ENCODE data around the gene CSF1R.
A peak's percentile ranks its signal among the peaks of the same experiment; 100 is the strongest.

The CSF1R gene

GRCh38 chr5:150085950-150086715 is at the start of gene CSF1R:
Gene CSF1R (minus strand): TSS chr5:150086554. CDS start chr5:150086427, 127 bp downstream.
- no peak for ATAC-seq (replicated peaks)
- no peaks in the 10 kb centered on the region for H3K27me3 Mint-ChIP-seq
- peak within 1 kb of the TSS; percentile 20 for H3K27ac Mint-ChIP-seq

GRCh38 chr5:150135557-150136304 is 49.4 kb upstream of the CSF1R start:
- H3K36me3 Mint-ChIP-seq, result no peaks in the 10 kb centered on the region
- no peak for ATAC-seq (replicated peaks)
- H3K27ac Mint-ChIP-seq, result no peak overlapping the region

More at GRCh38 chr5:150085950-150086715, at the start of gene CSF1R:
- Mint-ChIP-seq H3K9me3 (no peaks in the 10 kb centered on the region), H3K4me1 (peaks cover 33 to 58% of the 10 kb centered on the region in 2 donors), H3K36me3 (no peaks in the 10 kb centered on the region), H3K4me3 (no peak within 1 kb of the TSS)
- DNase-seq, result no peak

GRCh38 chr5:150134198-150134588 is 47.8 kb upstream of the CSF1R start:
- peaks cover 6 to 20% of the 10 kb centered on the region in 2 donors for H3K4me1 Mint-ChIP-seq
- peaks cover 4% of the 10 kb centered on the region in 2 donors for H3K27me3 Mint-ChIP-seq
- H3K27ac Mint-ChIP-seq, result no peak overlapping the region
- H3K36me3 Mint-ChIP-seq, result peaks cover 0 to 2% of the 10 kb centered on the region in 2 donors
- no peaks in the 10 kb centered on the region for H3K9me3 Mint-ChIP-seq
- H3K4me3 Mint-ChIP-seq, result no peak overlapping the region
- DNase-seq (no peak), ATAC-seq (replicated peaks) (no peak)

More at GRCh38 chr5:150135557-150136304, 49.4 kb upstream of the CSF1R start:
- DNase-seq, result no peak
- Mint-ChIP-seq H3K27me3 (no peaks in the 10 kb centered on the region), H3K9me3 (no peaks in the 10 kb centered on the region), H3K4me3 (no peak overlapping the region), H3K4me1 (peaks cover 0 to 13% of the 10 kb centered on the region in 2 donors)

GRCh38 chr5:150133581-150134197 is 47.3 kb upstream of the CSF1R start:
- ATAC-seq (replicated peaks) (no peak), DNase-seq (no peak)
- Mint-ChIP-seq H3K36me3 (peaks cover 0 to 2% of the 10 kb centered on the region in 2 donors), H3K27me3 (peaks cover 4% of the 10 kb centered on the region in 2 donors), H3K4me3 (no peak overlapping the region), H3K27ac (no peak overlapping the region), H3K9me3 (no peaks in the 10 kb centered on the region), H3K4me1 (peaks cover 6 to 20% of the 10 kb centered on the region in 2 donors)

- Mint-ChIP-seq H3K4me3 (no peak overlapping the region), H3K9me3 (no peaks in the 10 kb centered on the region), H3K36me3 (peaks cover 0 to 2% of the 10 kb centered on the region in 2 donors), H3K27me3 (peaks cover 4% of the 10 kb centered on the region in 2 donors), H3K4me1 (peaks cover 6 to 20% of the 10 kb centered on the region in 2 donors), H3K27ac (no peak overlapping the region)
- ATAC-seq (replicated peaks) (no peak), DNase-seq (no peak)
These were observed 46.4 kb upstream of the CSF1R start for GRCh38 chr5:150132740-150133139.

- ATAC-seq (replicated peaks) (peak; percentile 29 to 40), DNase-seq (no peak)
- Mint-ChIP-seq H3K27ac (no peak overlapping the region), H3K4me3 (no peak overlapping the region), H3K9me3 (no peaks in the 10 kb centered on the region), H3K27me3 (peaks cover 4% of the 10 kb centered on the region in 2 donors), H3K4me1 (peaks cover 6 to 20% of the 10 kb centered on the region in 2 donors), H3K36me3 (peaks cover 0 to 2% of the 10 kb centered on the region in 2 donors)
These were observed 45.8 kb upstream of the CSF1R start for GRCh38 chr5:150131978-150132694.

- peaks cover 4% of the 10 kb centered on the region in 2 donors for H3K27me3 Mint-ChIP-seq
- H3K4me3 Mint-ChIP-seq, result no peak overlapping the region
- DNase-seq, result no peak
- peaks cover 0 to 2% of the 10 kb centered on the region in 2 donors for H3K36me3 Mint-ChIP-seq
- no peak overlapping the region for H3K27ac Mint-ChIP-seq
- no peak for ATAC-seq (replicated peaks)
- no peaks in the 10 kb centered on the region for H3K9me3 Mint-ChIP-seq
- H3K4me1 Mint-ChIP-seq, result peaks cover 6 to 20% of the 10 kb centered on the region in 2 donors
These were observed 45.1 kb upstream of the CSF1R start for GRCh38 chr5:150131461-150131860.

- Mint-ChIP-seq H3K9me3 (no peaks in the 10 kb centered on the region), H3K36me3 (peaks cover 0 to 2% of the 10 kb centered on the region in 2 donors), H3K4me3 (no peak overlapping the region), H3K4me1 (peaks cover 6 to 20% of the 10 kb centered on the region in 2 donors), H3K27me3 (peaks cover 4% of the 10 kb centered on the region in 2 donors), H3K27ac (no peak overlapping the region)
- no peak for DNase-seq
- no peak for ATAC-seq (replicated peaks)
These were observed 44.2 kb upstream of the CSF1R start for GRCh38 chr5:150130493-150130922.

GRCh38 chr5:150129813-150130492 is 43.6 kb upstream of the CSF1R start:
- H3K4me3 Mint-ChIP-seq, result no peak overlapping the region
- H3K27me3 Mint-ChIP-seq, result peaks cover 4% of the 10 kb centered on the region in 2 donors
- DNase-seq (peak; percentile 38), ATAC-seq (replicated peaks) (peak; percentile 79 to 84)
- no peaks in the 10 kb centered on the region for H3K9me3 Mint-ChIP-seq
- H3K36me3 Mint-ChIP-seq, result peaks cover 0 to 2% of the 10 kb centered on the region in 2 donors
- peaks cover 6 to 20% of the 10 kb centered on the region in 2 donors for H3K4me1 Mint-ChIP-seq
- no peak overlapping the region for H3K27ac Mint-ChIP-seq

GRCh38 chr5:150129454-150129812 is 43.1 kb upstream of the CSF1R start:
- H3K27ac Mint-ChIP-seq, result no peak overlapping the region
- DNase-seq (no peak), ATAC-seq (replicated peaks) (no peak)
- H3K4me3 Mint-ChIP-seq, result no peak overlapping the region
- peaks cover 4% of the 10 kb centered on the region in 2 donors for H3K27me3 Mint-ChIP-seq
- peaks cover 0 to 2% of the 10 kb centered on the region in 2 donors for H3K36me3 Mint-ChIP-seq
- peaks cover 6 to 20% of the 10 kb centered on the region in 2 donors for H3K4me1 Mint-ChIP-seq
- H3K9me3 Mint-ChIP-seq, result no peaks in the 10 kb centered on the region

- no peak overlapping the region for H3K27ac Mint-ChIP-seq
- peaks cover 8 to 18% of the 10 kb centered on the region in 2 donors for H3K4me1 Mint-ChIP-seq
- DNase-seq, result no peak
- H3K27me3 Mint-ChIP-seq, result peaks cover 4% of the 10 kb centered on the region in 2 donors
- no peak for ATAC-seq (replicated peaks)
- peaks cover 0 to 2% of the 10 kb centered on the region in 2 donors for H3K36me3 Mint-ChIP-seq
- no peak overlapping the region for H3K4me3 Mint-ChIP-seq
- no peaks in the 10 kb centered on the region for H3K9me3 Mint-ChIP-seq
These were observed 40.5 kb upstream of the CSF1R start for GRCh38 chr5:150126921-150127265.

- no peak for ATAC-seq (replicated peaks)
- DNase-seq, result no peak
- H3K27ac Mint-ChIP-seq, result no peak overlapping the region
- peaks cover 4% of the 10 kb centered on the region in 2 donors for H3K27me3 Mint-ChIP-seq
- no peaks in the 10 kb centered on the region for H3K9me3 Mint-ChIP-seq
- H3K4me3 Mint-ChIP-seq, result no peak overlapping the region
- peaks cover 0 to 2% of the 10 kb centered on the region in 2 donors for H3K36me3 Mint-ChIP-seq
- H3K4me1 Mint-ChIP-seq, result peaks cover 8 to 14% of the 10 kb centered on the region in 2 donors
These were observed 40.0 kb upstream of the CSF1R start for GRCh38 chr5:150126199-150126920.

- ATAC-seq (replicated peaks), result no peak
- H3K4me1 Mint-ChIP-seq, result peaks cover 8 to 13% of the 10 kb centered on the region in 2 donors
- DNase-seq, result no peak
- no peak overlapping the region for H3K4me3 Mint-ChIP-seq
- peaks cover 0 to 2% of the 10 kb centered on the region in 2 donors for H3K36me3 Mint-ChIP-seq
- no peak overlapping the region for H3K27ac Mint-ChIP-seq
- no peaks in the 10 kb centered on the region for H3K9me3 Mint-ChIP-seq
- peaks cover 4% of the 10 kb centered on the region in 2 donors for H3K27me3 Mint-ChIP-seq
These were observed 39.0 kb upstream of the CSF1R start for GRCh38 chr5:150125334-150125733.
